T-helper 1 cell (primary cell): ENCODE data around the gene EYA4.

Source experiments
- DNase-seq, 5 donors: peaks; one replicate each; pipeline ENCODE4 v3.0.0-alpha.2; 2012 to 2020
- total RNA-seq, 4 donors: gene quantifications; one replicate each; lab custom pipeline; 2026; lab: John Stamatoyannopoulos, UW

Gene EYA4
- total RNA-seq: 0 reads per million in 4 donors

GRCh38 chr6:133241086-133241900, at the start of gene EYA4:
Gene EYA4, plus strand, starts transcription at chr6:133241357. Its CDS starts 33,424 bp downstream, at chr6:133274781.
- no peak for DNase-seq

- DNase-seq: no peak
These were observed 47.8 kb upstream of the EYA4 start for GRCh38 chr6:133193396-133193795.

DNA sequence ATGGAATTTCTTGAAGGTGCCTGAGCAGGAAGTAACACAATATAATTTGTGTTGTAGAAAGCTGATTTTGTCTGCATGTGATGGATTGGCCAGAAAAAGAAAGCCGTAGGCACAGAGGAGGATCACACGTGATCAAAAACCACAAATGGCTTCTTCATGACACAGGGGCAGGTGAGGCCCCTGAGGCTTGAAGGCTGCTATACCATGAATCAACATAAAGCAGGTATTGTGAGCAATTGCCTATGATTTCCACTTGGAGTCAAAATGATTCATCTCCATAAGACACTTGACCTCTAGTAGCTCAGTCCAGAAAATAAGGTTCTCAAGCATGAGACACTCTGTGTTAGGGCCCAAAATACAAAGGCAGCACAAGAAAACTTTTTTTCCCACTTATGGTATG, 42.4 kb upstream of the EYA4 start:
- DNase-seq: no peak

GRCh38 chr6:133201231-133201630, 39.9 kb upstream of the EYA4 start:
- DNase-seq: no peak

- DNase-seq: no peak
These were observed 38.4 kb upstream of the EYA4 start for GRCh38 chr6:133202610-133203343.

- DNase-seq: no peak
These were observed 37.8 kb upstream of the EYA4 start for GRCh38 chr6:133203344-133203697.

GRCh38 chr6:133205304-133205703, 35.9 kb upstream of the EYA4 start:
- DNase-seq: no peak

GRCh38 chr6:133206942-133207341, 34.2 kb upstream of the EYA4 start:
- no peak for DNase-seq

GRCh38 chr6:133207754-133208153, 33.4 kb upstream of the EYA4 start:
- no peak for DNase-seq

DNA sequence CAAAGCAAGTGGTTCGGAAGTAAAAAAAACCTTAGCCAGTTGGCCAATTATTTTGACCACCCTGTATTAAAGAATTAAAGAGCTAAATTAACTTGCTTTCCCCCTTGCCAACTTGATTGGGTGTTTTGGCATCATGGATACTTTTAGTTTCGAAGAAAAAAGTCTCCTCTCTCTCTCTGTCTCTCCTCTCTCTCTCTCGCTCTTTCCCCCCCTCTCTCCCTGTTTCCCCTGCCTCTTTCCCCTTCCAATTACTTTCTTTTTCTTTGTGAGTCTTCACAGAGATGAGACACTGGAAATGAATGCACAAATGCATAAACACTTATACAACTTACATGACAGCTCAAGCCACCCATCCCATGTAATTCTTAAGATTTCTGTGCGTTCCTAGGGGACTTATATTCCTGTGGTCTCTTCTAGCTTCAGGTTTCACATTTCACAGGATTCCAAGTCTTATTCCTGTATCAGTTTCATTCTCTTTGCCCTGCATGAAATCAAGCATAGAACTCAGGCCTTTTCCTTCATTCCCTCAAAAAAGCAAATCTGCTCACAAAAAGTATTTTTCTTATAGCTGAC, 32.9 kb upstream of the EYA4 start:
- no peak for DNase-seq

DNA sequence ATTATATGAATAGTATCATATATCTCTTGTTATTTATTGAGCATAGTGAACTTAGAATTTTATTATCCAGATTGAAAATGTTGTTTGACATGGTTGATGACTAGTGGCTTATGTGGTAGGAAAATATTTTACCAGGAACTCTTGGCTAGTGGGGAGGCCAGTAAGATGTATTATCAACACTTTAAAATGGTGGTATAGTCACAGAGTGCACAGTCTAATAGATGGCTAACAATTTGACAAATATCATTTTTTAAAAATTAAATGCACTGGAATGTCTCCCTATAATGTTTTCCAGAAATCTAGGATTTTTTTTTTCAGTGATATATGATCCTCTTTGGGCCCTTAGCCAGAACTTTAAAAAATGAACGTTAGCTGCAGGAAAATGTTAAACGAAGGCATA, 26.9 kb upstream of the EYA4 start:
- DNase-seq: no peak

GRCh38 chr6:133218852-133219251, 22.3 kb upstream of the EYA4 start:
- DNase-seq: no peak

- DNase-seq: no peak
These were observed 17.6 kb upstream of the EYA4 start for GRCh38 chr6:133223452-133224029.

DNA sequence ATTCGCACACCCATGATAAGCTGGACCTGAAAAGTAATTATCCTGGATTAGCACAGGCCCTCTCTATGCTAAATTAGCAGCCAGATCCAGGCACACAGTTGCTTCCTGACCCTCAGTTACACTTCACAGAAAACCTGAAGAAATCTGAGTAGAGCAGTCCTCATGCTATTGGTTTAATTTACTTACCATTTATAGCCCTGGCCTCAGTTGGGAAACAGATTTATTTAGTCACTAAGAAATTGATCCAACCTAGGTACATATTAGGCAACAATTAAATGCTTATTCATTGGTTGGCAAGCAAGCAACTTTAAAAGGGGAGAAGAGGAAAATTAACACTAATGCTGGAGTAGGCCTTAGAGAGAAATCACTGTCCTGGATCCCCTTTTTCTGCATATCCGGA, 15.6 kb upstream of the EYA4 start:
- no peak for DNase-seq

DNA sequence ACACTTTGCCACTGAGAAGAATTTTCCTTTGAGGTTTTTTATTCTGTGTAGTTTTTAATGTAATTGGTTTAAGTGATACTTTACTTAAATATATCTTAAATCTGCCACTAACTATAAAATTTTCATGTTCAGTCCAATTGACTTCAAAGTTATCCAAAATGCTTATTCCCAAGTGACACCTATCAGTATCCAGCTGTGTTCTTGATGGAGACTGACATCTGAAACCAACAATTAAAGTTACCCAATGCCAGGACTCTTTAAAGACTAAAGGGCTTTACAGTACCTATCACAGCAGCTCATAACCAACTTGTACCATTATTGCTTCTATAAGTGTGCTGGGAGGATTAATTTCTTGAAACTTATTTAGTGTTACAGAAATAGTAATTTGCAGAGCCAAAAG, 13.8 kb upstream of the EYA4 start:
- no peak for DNase-seq

- DNase-seq: no peak
These were observed 11.1 kb upstream of the EYA4 start for GRCh38 chr6:133230052-133230451.

DNA sequence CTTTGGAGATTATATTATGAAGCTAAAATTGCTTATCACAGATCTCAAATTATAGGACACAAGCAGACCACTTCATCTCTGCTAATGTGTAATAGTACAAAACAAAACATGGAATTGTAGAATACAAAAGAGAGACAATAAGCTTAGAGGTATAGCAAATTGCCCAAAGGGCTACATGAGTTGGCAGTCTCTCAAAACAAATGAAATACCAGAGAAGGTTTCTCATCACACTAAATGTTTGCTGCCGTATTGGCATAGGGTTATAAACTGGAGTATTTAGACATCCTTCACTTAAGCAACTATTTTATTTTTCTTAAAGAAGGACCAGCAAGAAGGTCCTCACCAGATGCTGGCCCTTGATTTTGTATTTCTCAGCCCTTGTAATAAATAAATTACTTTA, 5.9 kb upstream of the EYA4 start:
- no peak for DNase-seq

- DNase-seq: no peak
These were observed 4.2 kb upstream of the EYA4 start for GRCh38 chr6:133236932-133237331.

DNA sequence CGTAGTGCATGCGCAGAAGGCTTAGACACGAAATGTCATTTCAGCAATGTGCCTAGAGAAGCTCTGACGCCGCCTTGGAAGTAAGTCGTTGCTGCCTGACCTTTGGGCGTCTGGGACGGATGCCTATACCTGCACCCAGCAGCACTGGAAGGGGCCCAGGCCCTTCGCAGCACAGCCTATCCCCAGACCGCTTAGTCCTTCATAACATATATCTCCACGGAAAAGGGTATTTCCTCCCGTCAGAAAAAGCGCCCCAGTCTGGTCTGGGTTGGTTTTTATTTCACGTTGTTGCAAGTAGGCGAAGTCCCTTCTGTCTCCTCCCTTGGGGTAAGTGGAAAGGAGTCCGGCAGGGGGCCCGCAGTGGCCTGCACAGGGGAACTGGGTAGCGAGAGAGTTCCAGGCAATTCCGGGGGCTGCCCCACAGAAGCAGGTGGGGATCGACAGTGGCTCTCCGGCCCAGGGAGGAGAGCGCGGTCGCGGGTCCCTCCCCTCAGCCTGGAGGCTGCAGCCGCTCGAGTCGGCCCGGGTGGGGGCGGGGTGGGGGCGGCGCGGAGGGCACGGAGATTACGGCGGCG, 559 bp upstream of the EYA4 start:
- DNase-seq: no peak

DNA sequence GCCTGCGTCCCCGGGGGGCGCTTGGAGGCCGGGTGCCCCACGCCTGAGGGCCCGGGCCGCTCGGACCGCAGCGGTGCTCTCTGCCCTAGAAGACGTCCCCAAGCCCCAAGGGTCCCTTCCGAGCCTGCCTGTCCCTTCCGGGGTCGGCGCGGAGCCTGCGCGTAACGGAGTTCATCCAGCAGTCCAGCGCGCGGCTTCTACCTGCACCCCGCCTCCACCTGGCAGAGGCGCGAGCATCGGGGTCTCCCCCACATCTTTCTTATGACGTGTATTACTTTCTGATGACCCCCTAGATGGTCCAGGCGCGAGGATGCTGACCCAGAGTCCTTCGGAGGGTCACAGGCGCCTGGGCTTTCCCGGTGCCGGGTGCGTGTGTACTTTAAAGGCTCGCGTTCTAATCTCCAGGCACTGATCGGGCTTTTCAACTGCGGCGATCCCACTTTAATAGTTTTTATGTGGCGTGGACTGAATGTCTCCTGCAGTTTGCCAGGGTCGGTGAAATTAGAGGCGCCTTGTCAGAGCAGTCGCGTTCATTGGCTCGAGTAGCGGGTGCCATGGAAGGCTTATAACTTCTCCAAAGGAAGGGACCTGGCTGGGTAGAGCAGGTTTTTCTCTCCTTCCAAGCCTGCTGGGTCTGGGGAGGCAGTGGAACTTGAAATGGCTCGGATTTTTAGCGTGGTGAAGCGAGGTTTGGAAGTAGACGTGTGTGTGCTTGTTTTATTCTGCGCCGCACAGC, 912 bp downstream of the EYA4 start:
- no peak for DNase-seq

DNA sequence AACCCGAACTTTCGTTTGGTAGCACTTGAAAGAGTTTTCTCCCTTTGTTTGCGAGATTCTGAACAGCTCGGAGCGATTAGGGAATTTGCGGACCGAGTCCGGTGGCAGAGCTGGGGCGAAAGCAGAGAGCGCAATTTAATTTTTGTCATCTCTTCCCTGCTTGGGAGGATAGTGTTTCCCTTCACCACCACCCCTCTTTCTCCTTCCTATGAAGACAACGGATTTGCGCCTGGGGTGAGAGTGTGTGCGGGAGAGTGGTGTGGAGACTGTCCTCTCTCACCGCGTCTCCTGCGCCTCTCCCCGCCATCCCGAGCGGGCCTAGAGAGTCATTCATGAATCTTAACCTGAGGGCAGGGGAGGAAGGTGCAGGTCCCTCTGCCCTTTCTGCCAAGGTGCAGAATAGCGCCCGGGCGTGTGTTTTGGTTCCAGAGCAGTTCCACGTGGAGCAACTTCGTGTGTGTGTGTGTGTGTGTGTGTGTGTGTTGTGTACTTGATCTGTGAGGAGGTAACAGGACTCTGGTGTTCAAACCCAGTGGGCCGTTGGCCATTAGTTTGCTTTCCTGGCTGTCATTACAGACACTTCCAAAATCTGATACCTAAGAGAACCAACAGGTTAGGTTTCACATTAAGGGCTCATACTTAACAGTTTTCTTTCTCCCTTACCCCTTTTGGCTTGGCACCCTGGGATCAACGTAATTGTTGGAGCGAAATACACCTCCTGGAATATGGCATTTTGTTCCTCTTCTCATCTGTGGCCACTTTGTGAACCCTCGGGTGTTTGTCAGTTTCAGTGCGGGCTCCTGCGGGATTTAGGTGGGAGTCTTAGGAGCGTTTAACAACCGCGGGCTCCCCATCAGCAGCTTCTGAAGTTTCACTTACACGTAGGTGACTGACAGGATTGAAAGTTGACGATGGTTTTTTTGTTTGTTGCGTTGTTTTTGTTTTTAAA, 1.8 kb downstream of the EYA4 start:
- DNase-seq: no peak
